ENCODE data around the gene KIRREL3. TPM values are rescaled to one million over a fixed set of nuclear protein-coding genes. Genes with fewer than 3 reads are reported as not detected.

KIRREL3 gene
- polyA plus RNA-seq, 1 of the 3 experiments (the other 2 are of a cell fraction): 3.7 TPM

- H3K36me3 ChIP-seq (replicated peaks in 1 of 2; ENCODE audit: control insufficient read depth in 1 of 2, insufficient read depth in 2 of 2, low read length in 1 of 2): no peaks in the 10 kb centered on the region
- H3K9ac ChIP-seq: no peak overlapping the region
- no peaks in the 10 kb centered on the region for H3K27me3 ChIP-seq (ENCODE audit: insufficient read depth)
- no peak overlapping the region for H2AFZ ChIP-seq (ENCODE audit: low read depth)
- WGBS (ENCODE audit: low lambda C conversion rate): 59% methylated on average over 5 of the region's 5 CpGs
- H3K27ac ChIP-seq (ENCODE audit: low read depth in 2 of 2, low read length in 1 of 2): no peak overlapping the region
- H4K20me1 ChIP-seq (ENCODE audit: insufficient read depth): no peaks in the 10 kb centered on the region
- H3K4me1 ChIP-seq (ENCODE audit: control insufficient read depth in 1 of 2, insufficient read depth in 2 of 2, low read depth in 1 of 2, low read length in 1 of 2): no peaks in the 10 kb centered on the region
- no peaks in the 10 kb centered on the region for H3K79me2 ChIP-seq (ENCODE audit: insufficient read depth)
- CTCF ChIA-PET: interaction anchor here (1.0 kb wide), 1 partner anchor 47 kb away, joined by 3 read pairs; no protein-coding TSS in a partner anchor
- no peak for DNase-seq
- H3K4me3 ChIP-seq (ENCODE audit: low read depth in 2 of 2, low read length in 1 of 2): no peak overlapping the region
- no peaks in the 10 kb centered on the region for H3K9me3 ChIP-seq
- POLR2A ChIA-PET: no interaction called here
- H3F3A ChIP-seq (replicated peaks; ENCODE audit: insufficient read depth): no peaks in the 10 kb centered on the region
- no peak overlapping the region for H3K4me2 ChIP-seq
- TF ChIP-seq EP300 (IDR thresholded peaks at IDR 0.05; ENCODE audit: borderline replicate concordance in 1 of 2, low read depth in 1 of 2, low read length in 1 of 2): no peak
- no peak for TF ChIP-seq NRF1 (IDR thresholded peaks at IDR 0.05; ENCODE audit: low read depth, low read length)
- no peak for TF ChIP-seq FOSL2 (IDR thresholded peaks at IDR 0.05; ENCODE audit: borderline replicate concordance, low read depth)
- TF ChIP-seq RXRA (IDR thresholded peaks at IDR 0.05; ENCODE audit: borderline replicate concordance, low read depth): no peak
- TF ChIP-seq USF2 (IDR thresholded peaks at IDR 0.05; ENCODE audit: borderline replicate concordance, low read depth, low read length): no peak
- TF ChIP-seq, protein P1, sequence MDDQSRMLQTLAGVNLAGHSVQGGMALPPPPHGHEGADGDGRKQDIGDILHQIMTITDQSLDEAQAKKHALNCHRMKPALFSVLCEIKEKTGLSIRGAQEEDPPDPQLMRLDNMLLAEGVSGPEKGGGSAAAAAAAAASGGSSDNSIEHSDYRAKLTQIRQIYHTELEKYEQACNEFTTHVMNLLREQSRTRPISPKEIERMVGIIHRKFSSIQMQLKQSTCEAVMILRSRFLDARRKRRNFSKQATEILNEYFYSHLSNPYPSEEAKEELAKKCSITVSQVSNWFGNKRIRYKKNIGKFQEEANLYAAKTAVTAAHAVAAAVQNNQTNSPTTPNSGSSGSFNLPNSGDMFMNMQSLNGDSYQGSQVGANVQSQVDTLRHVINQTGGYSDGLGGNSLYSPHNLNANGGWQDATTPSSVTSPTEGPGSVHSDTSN (IDR thresholded peaks at IDR 0.05): no peak
- no peak for TF ChIP-seq YY1 (IDR thresholded peaks at IDR 0.05; ENCODE audit: low read depth)
- TF ChIP-seq, protein P2, sequence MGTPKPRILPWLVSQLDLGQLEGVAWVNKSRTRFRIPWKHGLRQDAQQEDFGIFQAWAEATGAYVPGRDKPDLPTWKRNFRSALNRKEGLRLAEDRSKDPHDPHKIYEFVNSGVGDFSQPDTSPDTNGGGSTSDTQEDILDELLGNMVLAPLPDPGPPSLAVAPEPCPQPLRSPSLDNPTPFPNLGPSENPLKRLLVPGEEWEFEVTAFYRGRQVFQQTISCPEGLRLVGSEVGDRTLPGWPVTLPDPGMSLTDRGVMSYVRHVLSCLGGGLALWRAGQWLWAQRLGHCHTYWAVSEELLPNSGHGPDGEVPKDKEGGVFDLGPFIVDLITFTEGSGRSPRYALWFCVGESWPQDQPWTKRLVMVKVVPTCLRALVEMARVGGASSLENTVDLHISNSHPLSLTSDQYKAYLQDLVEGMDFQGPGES (IDR thresholded peaks at IDR 0.05; ENCODE audit: low read depth, low read length): no peak
- TF ChIP-seq ELF1 (IDR thresholded peaks at IDR 0.05): no peak
- no peak for TF ChIP-seq POLR2AphosphoS5 (IDR thresholded peaks at IDR 0.05; ENCODE audit: low read depth, low read length)
- no peak for TF ChIP-seq SIN3A (IDR thresholded peaks at IDR 0.05; ENCODE audit: borderline replicate concordance, low read depth, low read length)
- no peak for TF ChIP-seq RCOR1 (IDR thresholded peaks at IDR 0.05; ENCODE audit: low read length)
- TF ChIP-seq EZH2phosphoT487 (IDR thresholded peaks at IDR 0.05; ENCODE audit: borderline replicate concordance, low read depth): no peak
- no peak for TF ChIP-seq TAF1 (IDR thresholded peaks at IDR 0.05; ENCODE audit: borderline replicate concordance, low read depth, low read length)
- TF ChIP-seq RAD21 (IDR thresholded peaks at IDR 0.05; ENCODE audit: low read length): no peak
- TF ChIP-seq NFIC (IDR thresholded peaks at IDR 0.05; ENCODE audit: borderline replicate concordance): no peak
- TF ChIP-seq TEAD4 (IDR thresholded peaks at IDR 0.05; ENCODE audit: borderline replicate concordance, insufficient read depth): no peak
- no peaks in the 10 kb centered on the region for H3K9me2 ChIP-seq
These were observed 331.2 kb downstream of the KIRREL3 start for GRCh38 chr11:126669416-126669815.

Measured in SK-N-SH (cell line).